Measurements from ENCODE around the gene DSCAM.

Gene DSCAM

GRCh38 chr21:40531016-40531415 lies 315.9 kb downstream of the DSCAM start:
- no peak overlapping the region for H3K4me3 ChIP-seq (ENCODE audit: low read length)
- DNase-seq (ENCODE audit: low read depth, low spot score): no peak

GRCh38 chr21:40517646-40518045 lies 329.3 kb downstream of the DSCAM start:
- DNase-seq (ENCODE audit: low read depth, low spot score): no peak

GRCh38 chr21:40516335-40516734 lies 330.6 kb downstream of the DSCAM start:
- DNase-seq (ENCODE audit: low read depth, low spot score): no peak
- H3K4me3 ChIP-seq (ENCODE audit: low read length): no peak overlapping the region

More at GRCh38 chr21:40517646-40518045, 329.3 kb downstream of the DSCAM start:
- H3K4me3 ChIP-seq (ENCODE audit: low read length): no peak overlapping the region

- peak; percentile 9 for DNase-seq (ENCODE audit: low read depth, low spot score)
Observed at GRCh38 chr21:40512590-40512989, 334.4 kb downstream of the DSCAM start.

GRCh38 chr21:40507978-40508377 lies 339.0 kb downstream of the DSCAM start:
- no peak overlapping the region for H3K4me3 ChIP-seq (ENCODE audit: low read length)
- DNase-seq (ENCODE audit: low read depth, low spot score): no peak

More at GRCh38 chr21:40512590-40512989, 334.4 kb downstream of the DSCAM start:
- no peak overlapping the region for H3K4me3 ChIP-seq (ENCODE audit: low read length)

- no peak for DNase-seq (ENCODE audit: low read depth, low spot score)
- no peak overlapping the region for H3K4me3 ChIP-seq (ENCODE audit: low read length)
Observed at GRCh38 chr21:40505681-40506080, 341.3 kb downstream of the DSCAM start.

GRCh38 chr21:40505244-40505643 lies 341.7 kb downstream of the DSCAM start:
- H3K4me3 ChIP-seq (ENCODE audit: low read length): no peak overlapping the region
- DNase-seq (ENCODE audit: low read depth, low spot score): no peak

- no peak for DNase-seq (ENCODE audit: low read depth, low spot score)
- no peak overlapping the region for H3K4me3 ChIP-seq (ENCODE audit: low read length)
Observed at GRCh38 chr21:40504825-40505224, 342.1 kb downstream of the DSCAM start.

- no peak for DNase-seq (ENCODE audit: low read depth, low spot score)
- H3K4me3 ChIP-seq (ENCODE audit: low read length): no peak overlapping the region
Observed at GRCh38 chr21:40496116-40496515, 350.8 kb downstream of the DSCAM start.

- H3K4me3 ChIP-seq (ENCODE audit: low read length): no peak overlapping the region
- no peak for DNase-seq (ENCODE audit: low read depth, low spot score)
Observed at GRCh38 chr21:40490408-40490807, 356.6 kb downstream of the DSCAM start.

GRCh38 chr21:40489001-40489400 lies 358.0 kb downstream of the DSCAM start:
- H3K4me3 ChIP-seq (ENCODE audit: low read length): no peak overlapping the region
- DNase-seq (ENCODE audit: low read depth, low spot score): no peak

GRCh38 chr21:40481764-40482163 lies 365.2 kb downstream of the DSCAM start:
- DNase-seq (ENCODE audit: low read depth, low spot score): no peak

GRCh38 chr21:40474513-40474912 lies 372.4 kb downstream of the DSCAM start:
- no peak for DNase-seq (ENCODE audit: low read depth, low spot score)
- H3K4me3 ChIP-seq (ENCODE audit: low read length): no peak overlapping the region

More at GRCh38 chr21:40481764-40482163, 365.2 kb downstream of the DSCAM start:
- no peak overlapping the region for H3K4me3 ChIP-seq (ENCODE audit: low read length)

- DNase-seq (ENCODE audit: low read depth, low spot score): no peak
Observed at GRCh38 chr21:40472013-40472412, 374.9 kb downstream of the DSCAM start.

GRCh38 chr21:40471103-40471502 lies 375.9 kb downstream of the DSCAM start:
- no peak for DNase-seq (ENCODE audit: low read depth, low spot score)
- no peak overlapping the region for H3K4me3 ChIP-seq (ENCODE audit: low read length)

More at GRCh38 chr21:40472013-40472412, 374.9 kb downstream of the DSCAM start:
- H3K4me3 ChIP-seq (ENCODE audit: low read length): no peak overlapping the region

GRCh38 chr21:40466893-40467483 lies 380.0 kb downstream of the DSCAM start:
- peak; percentile 24 for DNase-seq (ENCODE audit: low read depth, low spot score)
- H3K4me3 ChIP-seq (ENCODE audit: low read length): no peak overlapping the region

GRCh38 chr21:40465382-40465781 lies 381.6 kb downstream of the DSCAM start:
- no peak overlapping the region for H3K4me3 ChIP-seq (ENCODE audit: low read length)
- no peak for DNase-seq (ENCODE audit: low read depth, low spot score)

GRCh38 chr21:40463176-40463575 lies 383.8 kb downstream of the DSCAM start:
- H3K4me3 ChIP-seq (ENCODE audit: low read length): no peak overlapping the region
- DNase-seq (ENCODE audit: low read depth, low spot score): no peak

- H3K4me3 ChIP-seq (ENCODE audit: low read length): no peak overlapping the region
- DNase-seq (ENCODE audit: low read depth, low spot score): no peak
Observed at GRCh38 chr21:40461008-40461407, 385.9 kb downstream of the DSCAM start.

GRCh38 chr21:40457741-40458140 lies 389.2 kb downstream of the DSCAM start:
- H3K4me3 ChIP-seq (ENCODE audit: low read length): no peak overlapping the region
- no peak for DNase-seq (ENCODE audit: low read depth, low spot score)

GRCh38 chr21:40454057-40454456 lies 392.9 kb downstream of the DSCAM start:
- DNase-seq (ENCODE audit: low read depth, low spot score): no peak

More at GRCh38 chr21:40454057-40454456, 392.9 kb downstream of the DSCAM start:
- no peak overlapping the region for H3K4me3 ChIP-seq (ENCODE audit: low read length)

Measured in Jurkat, Clone E6-1 (cell line).